Gastrocnemius medialis (tissue), 4 donors: ENCODE results near the gene MOSPD3. TPM values are rescaled to one million over a fixed set of nuclear protein-coding genes. Genes with fewer than 3 reads are reported as not detected.

Experiments used
- ATAC-seq, 2 donors: fragments of 150-250 bp; one replicate each; pipeline ENCODE4 v1.9.1; 2016
- DNase-seq, 2 donors: peaks; one replicate each; pipeline ENCODE4 v3.0.0-alpha.2; 2019
- H3K27ac ChIP-seq, 4 donors: fragments of 200-600 bp; sonication (generic); 1 replicate in 1 of 4; 2 replicates in 3 of 4; pipeline ENCODE4 v1.5.1; 2016 to 2018; ENCODE audit warnings: mild to moderate bottlenecking in 2 of 4, moderate library complexity in 1 of 4
- H3K27me3 ChIP-seq, 3 donors: fragments of 200-600 bp; sonication (generic) in 2 of 3; 1 replicate in 1 of 3; 2 replicates in 2 of 3; pipeline versions ENCODE4 v1.5.1 to v1.6.0; 2016 to 2019; ENCODE audit warnings: mild to moderate bottlenecking in 1 of 3, moderate library complexity in 1 of 3
- H3K36me3 ChIP-seq, 2 donors: fragments of 200-600 bp; sonication (generic) in 1 of 2; one replicate each; pipeline ENCODE4 v1.5.1; 2017 to 2018
- H3K4me1 ChIP-seq, 2 donors: fragments of 200-600 bp; sonication (generic) in 1 of 2; one replicate each; pipeline ENCODE4 v1.5.1; 2016 to 2017; ENCODE audit warnings: mild to moderate bottlenecking in 2 of 2
- H3K4me3 ChIP-seq, 4 donors: fragments of 200-600 bp; sonication (generic) in 3 of 4; 1 replicate in 1 of 4; 2 replicates in 3 of 4; pipeline ENCODE4 v1.5.1; 2016 to 2019; ENCODE audit warnings: mild to moderate bottlenecking in 2 of 4
- H3K9me3 ChIP-seq, 3 donors: fragments of 200-600 bp; sonication (generic) in 2 of 3; 1 replicate in 1 of 3; 2 replicates in 2 of 3; pipeline ENCODE4 v1.5.1; 2016 to 2019
- POLR2A ChIP-seq, 2 donors: fragments of 450-650 bp; IDR thresholded peaks; one replicate each; pipeline ENCODE4 v1.6.1; 2017; ENCODE audit warnings: antibody characterized with exemption in 2 of 2, mild to moderate bottlenecking in 2 of 2, moderate library complexity in 2 of 2
- in situ Hi-C, 4 donors: fragments of 200-750 bp; cut with MboI; loops; one replicate each; pipeline versions ENCODE4 v1.15.0 to v1.8.0; 2017; ENCODE audit warnings: low sequenced_read_pairs in 4 of 4
- intact Hi-C: fragments of 100-400 bp; cut with DNase I; formaldehyde crosslinking; loops from one replicate; pipeline ENCODE4 v1.15.1; 2023; ENCODE audit warnings: low total_unique reads
- total RNA-seq, 4 donors: library from RNA; depleted of rRNA; stranded (reverse); fragments of >200 nt; gene quantifications; one replicate each; pipeline versions ENCODE4 v1.1.0 to v1.2.3, GENCODE V29; 2016
- TF ChIP-seq, protein P1 (sequence below), 5 experiments: fragments of 450-650 bp in 3 of 5; fragments of 200-600 bp in 2 of 5; sonication (generic) in 2 of 5; IDR thresholded peaks in 4 of 5; conservative IDR thresholded peaks in 1 of 5; 1 replicate in 4 of 5; 2 replicates in 1 of 5; pipeline ENCODE4 v1.5.1; 2016 to 2019; ENCODE audit warnings: antibody characterized with exemption in 5 of 5, mild to moderate bottlenecking in 3 of 5, moderate library complexity in 3 of 5

Gene MOSPD3
- total RNA-seq, 4 donors from 2014 or later: 3.5 to 9.1 (median 4.6) TPM

- peaks cover 6 to 9% of the 10 kb centered on the region in 2 donors for H3K4me1 ChIP-seq
- no peak for DNase-seq
- H3K9me3 ChIP-seq: no peaks in the 10 kb centered on the region
- no peak for ATAC-seq
- no peak overlapping the region for H3K27ac ChIP-seq
- intact Hi-C loops: loop anchor here (2.0 kb wide), 1 partner anchor 126 kb away; no protein-coding TSS in a partner anchor
- no peaks in the 10 kb centered on the region for H3K36me3 ChIP-seq
- no peak for TF ChIP-seq POLR2A (IDR thresholded peaks at IDR 0.05)
- TF ChIP-seq, protein P1, sequence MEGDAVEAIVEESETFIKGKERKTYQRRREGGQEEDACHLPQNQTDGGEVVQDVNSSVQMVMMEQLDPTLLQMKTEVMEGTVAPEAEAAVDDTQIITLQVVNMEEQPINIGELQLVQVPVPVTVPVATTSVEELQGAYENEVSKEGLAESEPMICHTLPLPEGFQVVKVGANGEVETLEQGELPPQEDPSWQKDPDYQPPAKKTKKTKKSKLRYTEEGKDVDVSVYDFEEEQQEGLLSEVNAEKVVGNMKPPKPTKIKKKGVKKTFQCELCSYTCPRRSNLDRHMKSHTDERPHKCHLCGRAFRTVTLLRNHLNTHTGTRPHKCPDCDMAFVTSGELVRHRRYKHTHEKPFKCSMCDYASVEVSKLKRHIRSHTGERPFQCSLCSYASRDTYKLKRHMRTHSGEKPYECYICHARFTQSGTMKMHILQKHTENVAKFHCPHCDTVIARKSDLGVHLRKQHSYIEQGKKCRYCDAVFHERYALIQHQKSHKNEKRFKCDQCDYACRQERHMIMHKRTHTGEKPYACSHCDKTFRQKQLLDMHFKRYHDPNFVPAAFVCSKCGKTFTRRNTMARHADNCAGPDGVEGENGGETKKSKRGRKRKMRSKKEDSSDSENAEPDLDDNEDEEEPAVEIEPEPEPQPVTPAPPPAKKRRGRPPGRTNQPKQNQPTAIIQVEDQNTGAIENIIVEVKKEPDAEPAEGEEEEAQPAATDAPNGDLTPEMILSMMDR (IDR thresholded peaks at IDR 0.05 in 4 of 5, conservative IDR thresholded peaks at IDR 0.05 in 1 of 5): no peak
- in situ Hi-C loops: loop anchor here in 1 of 4 donors (25.0 kb wide), 1 partner anchor 103 kb away; the partner anchor contains the start of gene SPACDR
- no peak overlapping the region for H3K4me3 ChIP-seq
- peaks cover 0 to 11% (median 1%) of the 10 kb centered on the region in 3 donors for H3K27me3 ChIP-seq
Measured at GRCh38 chr7:100565133-100565571, 47.2 kb upstream of the MOSPD3 start.

- H3K36me3 ChIP-seq: no peaks in the 10 kb centered on the region
- intact Hi-C loops: no loop called here
- TF ChIP-seq POLR2A (IDR thresholded peaks at IDR 0.05): no peak
- TF ChIP-seq, protein P1 (IDR thresholded peaks at IDR 0.05 in 4 of 5, conservative IDR thresholded peaks at IDR 0.05 in 1 of 5): no peak
- no peak overlapping the region for H3K27ac ChIP-seq
- in situ Hi-C loops: loop anchor here in 1 of 4 donors (25.0 kb wide), 1 partner anchor 104 kb away; the partner anchor contains the start of gene SPACDR
- peaks cover 8 to 14% of the 10 kb centered on the region in 2 donors for H3K4me1 ChIP-seq
- DNase-seq: no peak
- H3K27me3 ChIP-seq: peaks cover 4 to 20% (median 7%) of the 10 kb centered on the region in 3 donors
- H3K9me3 ChIP-seq: no peaks in the 10 kb centered on the region
- no peak overlapping the region for H3K4me3 ChIP-seq
- ATAC-seq: no peak
Measured at GRCh38 chr7:100566018-100566531, 46.3 kb upstream of the MOSPD3 start.

DNA sequence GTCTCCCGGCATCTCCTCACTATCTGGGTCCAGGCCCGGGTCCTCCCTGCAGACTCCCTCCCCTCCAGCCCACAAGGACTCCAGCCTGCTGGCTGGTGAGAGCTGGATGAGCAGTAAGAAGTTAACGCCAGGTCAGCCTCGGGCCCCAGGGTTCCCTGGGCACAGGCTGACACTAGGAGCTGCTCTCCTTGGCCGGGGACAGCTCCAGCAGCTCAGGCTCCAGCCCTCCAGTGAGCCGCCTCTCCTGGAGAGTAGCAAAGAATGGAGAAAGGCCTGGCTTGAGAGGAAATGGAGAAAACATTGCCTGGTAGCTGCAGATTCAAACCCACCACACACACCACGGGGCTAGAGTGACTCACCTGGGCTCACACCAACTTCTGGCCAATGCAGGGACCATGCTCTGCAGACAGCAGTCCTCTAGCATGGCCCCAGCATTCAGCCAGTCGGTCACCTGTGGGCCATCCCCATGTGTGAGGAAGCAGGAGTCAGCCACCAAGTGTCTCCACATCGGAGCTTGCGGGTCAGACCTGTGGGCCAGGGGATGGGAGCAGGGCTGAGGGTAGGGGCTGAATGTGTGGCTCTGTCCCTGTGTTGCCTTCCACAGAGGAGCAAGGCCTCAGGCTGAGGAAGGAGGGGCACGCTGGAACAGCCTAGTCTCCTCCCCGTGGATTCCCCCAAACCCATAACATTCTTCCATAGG lies 45.2 kb upstream of the MOSPD3 start:
- H3K36me3 ChIP-seq: no peaks in the 10 kb centered on the region
- peaks cover 8 to 29% (median 10%) of the 10 kb centered on the region in 3 donors for H3K27me3 ChIP-seq
- no peak for DNase-seq
- H3K4me3 ChIP-seq: no peak overlapping the region
- ATAC-seq: no peak
- H3K27ac ChIP-seq: no peak overlapping the region
- intact Hi-C loops (no loop called here), in situ Hi-C loops (loop anchor here in 1 of 4 donors (25.0 kb wide), 1 partner anchor 105 kb away; the partner anchor contains the start of gene SPACDR)
- no peak for TF ChIP-seq POLR2A (IDR thresholded peaks at IDR 0.05)
- TF ChIP-seq, protein P1 (IDR thresholded peaks at IDR 0.05 in 4 of 5, conservative IDR thresholded peaks at IDR 0.05 in 1 of 5): no peak
- H3K4me1 ChIP-seq: peaks cover 8 to 14% of the 10 kb centered on the region in 2 donors
- H3K9me3 ChIP-seq: no peaks in the 10 kb centered on the region

DNA sequence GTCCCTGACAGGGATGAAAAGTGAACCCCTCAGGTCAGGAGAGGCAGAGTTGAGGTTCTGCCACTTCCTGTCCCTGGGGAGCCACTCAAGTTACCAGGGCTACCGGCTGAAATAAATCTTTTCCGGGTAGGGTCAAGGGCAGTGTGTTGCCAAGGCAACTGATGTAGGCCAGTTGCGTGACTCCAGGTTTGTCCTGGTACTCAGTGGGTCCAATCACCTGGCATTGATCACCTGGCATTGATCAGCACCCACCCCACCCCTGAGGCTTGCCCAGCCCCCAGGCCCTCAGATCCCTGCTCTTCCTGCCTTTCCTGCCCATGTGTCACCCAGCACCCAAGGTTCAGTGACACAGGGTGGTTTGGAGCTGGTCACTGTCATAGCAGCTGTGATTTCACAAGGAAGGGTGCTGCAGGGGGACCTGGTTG lies 44.6 kb upstream of the MOSPD3 start:
- Histone ChIP-seq H3K4me3 (no peak overlapping the region), H3K27ac (no peak overlapping the region), H3K4me1 (peaks cover 8 to 14% of the 10 kb centered on the region in 2 donors), H3K9me3 (no peaks in the 10 kb centered on the region), H3K36me3 (peaks cover 0 to 4% of the 10 kb centered on the region in 2 donors), H3K27me3 (peaks cover 8 to 35% (median 10%) of the 10 kb centered on the region in 3 donors)
- no peak for DNase-seq
- intact Hi-C loops (no loop called here), in situ Hi-C loops (loop anchor here in 1 of 4 donors (25.0 kb wide), 1 partner anchor 105 kb away; the partner anchor contains the start of gene SPACDR)
- no peak for TF ChIP-seq POLR2A (IDR thresholded peaks at IDR 0.05)
- TF ChIP-seq, protein P1 (IDR thresholded peaks at IDR 0.05 in 4 of 5, conservative IDR thresholded peaks at IDR 0.05 in 1 of 5): no peak
- no peak for ATAC-seq
